Glutamatergic neuron (in vitro differentiated cells): Measurements from ENCODE around the gene PAN3. TPM values are rescaled to one million over a fixed set of nuclear protein-coding genes. Genes with fewer than 3 reads are reported as not detected.

Experiments
- DNase-seq: peaks from one replicate; pipeline ENCODE4 v3.0.0; 2022
- H3K27ac Mint-ChIP-seq: one replicate; pipeline ENCODE4 v1.8.0; 2020; ENCODE audit warnings: mild to moderate bottlenecking, mixed read lengths, inconsistent platforms; ENCODE audit not compliant: unreplicated experiment
- H3K27me3 Mint-ChIP-seq: one replicate; pipeline ENCODE4 v1.8.0; 2020; ENCODE audit warnings: mild to moderate bottlenecking, moderate library complexity, mixed read lengths, inconsistent platforms; ENCODE audit not compliant: unreplicated experiment
- H3K36me3 Mint-ChIP-seq: one replicate; pipeline ENCODE4 v1.8.0; 2020; ENCODE audit warnings: mild to moderate bottlenecking, mixed read lengths, inconsistent platforms; ENCODE audit not compliant: unreplicated experiment
- H3K4me1 Mint-ChIP-seq: one replicate; pipeline ENCODE4 v1.8.0; 2020; ENCODE audit warnings: mild to moderate bottlenecking, low read depth, mixed read lengths, inconsistent platforms; ENCODE audit not compliant: unreplicated experiment
- H3K4me3 Mint-ChIP-seq: one replicate; pipeline ENCODE4 v1.8.0; 2020; ENCODE audit warnings: mild to moderate bottlenecking, mixed read lengths, inconsistent platforms; ENCODE audit not compliant: unreplicated experiment
- H3K9me3 Mint-ChIP-seq: one replicate; pipeline ENCODE4 v1.8.0; 2020; ENCODE audit warnings: mild to moderate bottlenecking, moderate library complexity, mixed read lengths, inconsistent platforms; ENCODE audit not compliant: unreplicated experiment
- total RNA-seq: library from RNA; stranded (reverse); fragmentation: NEBNext Ultra II Directional; extraction: Animal tissue kit (Norgen Biotek cat#: 25700); gene quantifications from one replicate; pipeline ENCODE4 v1.2.1, GENCODE V29; 2021; ENCODE audit not compliant: unreplicated experiment
- TF ChIP-seq, protein P1 (sequence below): fragments of 200-600 bp; sonication (generic); IDR thresholded peaks from one replicate; pipeline ENCODE4 v1.5.0; 2021; ENCODE audit not compliant: partially characterized antibody, unreplicated experiment

Gene PAN3
- total RNA-seq, 1 donor from 2014 or later: 27.4 TPM

DNA sequence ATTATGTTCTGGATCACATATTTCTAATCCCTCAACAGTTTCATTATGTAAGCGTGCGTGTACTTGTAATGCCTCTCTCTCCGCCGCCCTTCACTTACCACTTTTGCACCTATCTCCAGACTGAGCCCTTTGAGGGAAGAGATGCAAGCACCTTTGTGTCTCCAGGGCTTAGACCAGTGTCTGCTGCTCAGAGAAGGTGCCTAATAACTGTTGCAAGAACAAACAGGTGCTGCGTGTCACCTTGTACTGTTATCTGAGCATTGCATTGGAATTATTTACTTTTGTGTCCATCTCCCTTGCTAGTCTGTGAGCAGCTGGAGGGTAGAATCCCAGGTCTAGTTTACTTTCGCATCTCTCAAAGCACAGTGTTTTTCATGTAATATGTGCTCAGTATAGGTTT lies 200.4 kb downstream of the PAN3 start:
- TF ChIP-seq, protein P1, sequence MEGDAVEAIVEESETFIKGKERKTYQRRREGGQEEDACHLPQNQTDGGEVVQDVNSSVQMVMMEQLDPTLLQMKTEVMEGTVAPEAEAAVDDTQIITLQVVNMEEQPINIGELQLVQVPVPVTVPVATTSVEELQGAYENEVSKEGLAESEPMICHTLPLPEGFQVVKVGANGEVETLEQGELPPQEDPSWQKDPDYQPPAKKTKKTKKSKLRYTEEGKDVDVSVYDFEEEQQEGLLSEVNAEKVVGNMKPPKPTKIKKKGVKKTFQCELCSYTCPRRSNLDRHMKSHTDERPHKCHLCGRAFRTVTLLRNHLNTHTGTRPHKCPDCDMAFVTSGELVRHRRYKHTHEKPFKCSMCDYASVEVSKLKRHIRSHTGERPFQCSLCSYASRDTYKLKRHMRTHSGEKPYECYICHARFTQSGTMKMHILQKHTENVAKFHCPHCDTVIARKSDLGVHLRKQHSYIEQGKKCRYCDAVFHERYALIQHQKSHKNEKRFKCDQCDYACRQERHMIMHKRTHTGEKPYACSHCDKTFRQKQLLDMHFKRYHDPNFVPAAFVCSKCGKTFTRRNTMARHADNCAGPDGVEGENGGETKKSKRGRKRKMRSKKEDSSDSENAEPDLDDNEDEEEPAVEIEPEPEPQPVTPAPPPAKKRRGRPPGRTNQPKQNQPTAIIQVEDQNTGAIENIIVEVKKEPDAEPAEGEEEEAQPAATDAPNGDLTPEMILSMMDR: no peak
- no peak for DNase-seq
- no peaks in the 10 kb centered on the region for H3K9me3 Mint-ChIP-seq
- no peak overlapping the region for H3K4me3 Mint-ChIP-seq
- no peaks in the 10 kb centered on the region for H3K4me1 Mint-ChIP-seq
- no peak overlapping the region for H3K27ac Mint-ChIP-seq
- no peaks in the 10 kb centered on the region for H3K36me3 Mint-ChIP-seq
- peaks cover 4% of the 10 kb centered on the region for H3K27me3 Mint-ChIP-seq

DNA sequence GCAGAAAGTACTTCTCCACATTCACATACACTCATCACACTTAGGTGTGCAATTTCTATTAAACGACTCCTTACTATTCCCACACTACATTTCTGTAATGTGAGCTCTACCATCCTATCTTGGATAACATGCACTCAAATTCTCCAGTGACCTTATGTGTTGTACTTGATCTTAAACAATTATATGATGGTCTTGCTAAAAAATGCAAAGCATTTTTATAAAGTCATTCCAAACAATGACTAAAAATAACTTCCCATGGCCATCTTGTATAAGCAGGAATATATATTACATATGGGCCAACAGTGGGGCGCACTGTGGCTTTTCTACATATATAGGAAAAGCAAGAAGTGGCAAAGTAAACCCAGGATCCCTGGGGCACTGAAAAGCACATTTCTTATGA lies 201.1 kb downstream of the PAN3 start:
- H3K27me3 Mint-ChIP-seq: peaks cover 4% of the 10 kb centered on the region
- H3K36me3 Mint-ChIP-seq: no peaks in the 10 kb centered on the region
- H3K4me1 Mint-ChIP-seq: peaks cover 2% of the 10 kb centered on the region
- DNase-seq: no peak
- no peaks in the 10 kb centered on the region for H3K9me3 Mint-ChIP-seq
- TF ChIP-seq, protein P1: no peak
- no peak overlapping the region for H3K4me3 Mint-ChIP-seq
- H3K27ac Mint-ChIP-seq: no peak overlapping the region

DNA sequence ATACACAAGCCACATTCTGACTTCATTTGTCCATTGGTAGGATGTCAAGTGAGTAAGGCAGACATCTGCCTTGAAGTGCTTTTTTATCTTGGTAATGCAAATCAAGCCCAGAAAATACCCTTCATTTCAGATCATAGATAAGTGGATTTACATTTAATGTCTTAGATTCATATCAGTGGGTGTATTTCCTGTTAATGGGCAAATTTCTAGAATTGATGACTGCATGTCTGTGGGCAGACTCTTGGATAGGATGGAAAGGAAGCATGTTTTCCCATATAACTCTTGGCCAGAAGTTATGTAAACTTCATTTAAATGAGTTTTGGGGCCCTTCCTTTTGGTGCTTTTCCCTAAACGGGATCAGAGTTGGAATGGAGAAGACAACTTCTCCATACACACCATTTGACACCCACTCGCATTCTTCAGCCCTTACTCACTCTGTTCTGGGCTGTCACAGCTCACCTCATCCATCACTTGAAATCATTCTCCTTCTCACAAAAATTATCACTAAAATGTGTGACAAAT lies 202.0 kb downstream of the PAN3 start:
- H3K27ac Mint-ChIP-seq: no peak overlapping the region
- no peaks in the 10 kb centered on the region for H3K36me3 Mint-ChIP-seq
- H3K9me3 Mint-ChIP-seq: no peaks in the 10 kb centered on the region
- H3K4me1 Mint-ChIP-seq: peaks cover 2% of the 10 kb centered on the region
- DNase-seq: no peak
- H3K4me3 Mint-ChIP-seq: no peak overlapping the region
- H3K27me3 Mint-ChIP-seq: peaks cover 4% of the 10 kb centered on the region
- TF ChIP-seq, protein P1: no peak

DNA sequence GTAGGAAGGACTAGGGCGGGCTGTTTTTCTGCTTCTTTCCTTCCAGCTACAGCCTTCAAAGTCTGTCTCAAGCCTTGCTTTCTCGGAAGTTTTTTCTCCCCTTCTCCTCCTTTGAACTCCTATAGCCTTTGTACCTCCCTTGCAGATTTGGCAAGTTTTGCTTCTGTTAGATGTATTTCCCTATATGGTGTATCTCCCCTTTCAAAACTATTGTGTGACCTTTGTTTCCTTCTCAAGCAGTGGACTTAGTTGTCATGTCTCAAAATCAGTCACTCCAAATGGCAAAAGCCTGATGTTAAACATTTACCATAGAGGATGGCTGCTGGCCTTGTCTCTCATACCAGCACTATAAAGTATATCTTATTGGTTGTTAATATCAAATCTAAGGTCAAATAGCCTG lies 203.9 kb downstream of the PAN3 start:
- peaks cover 4% of the 10 kb centered on the region for H3K27me3 Mint-ChIP-seq
- no peak overlapping the region for H3K4me3 Mint-ChIP-seq
- H3K27ac Mint-ChIP-seq: no peak overlapping the region
- H3K9me3 Mint-ChIP-seq: no peaks in the 10 kb centered on the region
- no peak for DNase-seq
- peaks cover 2% of the 10 kb centered on the region for H3K4me1 Mint-ChIP-seq
- no peaks in the 10 kb centered on the region for H3K36me3 Mint-ChIP-seq
- TF ChIP-seq, protein P1: no peak

DNA sequence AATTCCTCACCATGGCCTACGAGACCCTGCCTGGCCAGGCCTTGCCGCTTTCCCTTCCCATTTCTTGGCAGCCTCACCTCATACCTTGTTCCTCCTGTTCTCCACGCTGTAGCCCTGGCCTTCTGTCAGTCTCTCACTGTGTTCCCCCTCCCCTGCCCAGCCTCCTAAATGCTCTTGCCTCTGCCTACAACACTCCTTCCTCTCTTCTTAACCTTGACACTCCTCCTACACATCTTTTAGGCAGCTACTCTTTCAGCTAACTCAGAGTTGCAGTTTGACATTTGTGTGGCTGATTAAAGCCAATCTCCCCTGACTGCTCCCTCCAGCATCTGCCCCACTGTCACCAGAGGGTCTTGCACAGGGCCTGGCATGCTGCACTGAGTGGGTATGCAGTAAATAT lies 205.8 kb downstream of the PAN3 start:
- Mint-ChIP-seq H3K27me3 (no peaks in the 10 kb centered on the region), H3K36me3 (no peaks in the 10 kb centered on the region), H3K4me1 (peaks cover 2% of the 10 kb centered on the region), H3K4me3 (no peak overlapping the region), H3K27ac (no peak overlapping the region), H3K9me3 (no peaks in the 10 kb centered on the region)
- TF ChIP-seq, protein P1: no peak
- no peak for DNase-seq

Other genes starting within 250 kb of the PAN3 start
- gene PDX1, start 218.5 kb upstream of the PAN3 start, total RNA-seq: not detected
- 1.1 TPM for gene CDX2, start 169.2 kb upstream of the PAN3 start, total RNA-seq
- not detected for gene URAD, start 149.9 kb upstream of the PAN3 start, total RNA-seq
- gene FLT3, start 38.0 kb upstream of the PAN3 start, total RNA-seq: not detected